Fibroblast of lung (primary cell): ENCODE measurements around the gene DEFB125. TPM values are rescaled to one million over a fixed set of nuclear protein-coding genes. Genes with fewer than 3 reads are reported as not detected.

Source experiments
- DNase-seq, 2 donors: peaks; one replicate each; pipeline versions ENCODE4 v3.0.0 to v3.0.0-alpha.2; 2010; ENCODE audit warnings: low read depth in 2 of 2
- H2AFZ ChIP-seq: 2 replicates; pipeline ENCODE4 v1.5.1; 2012; ENCODE audit warnings: low read length, control low read depth, inconsistent platforms
- H3K27ac ChIP-seq: 2 replicates; pipeline ENCODE4 v1.5.1; 2011; ENCODE audit warnings: low read length, control low read depth; ENCODE audit not compliant: insufficient read depth
- H3K27me3 ChIP-seq: 2 replicates; pipeline ENCODE4 v1.5.1; 2011; ENCODE audit warnings: mild to moderate bottlenecking, low read length; ENCODE audit not compliant: control insufficient read depth, insufficient read depth
- H3K36me3 ChIP-seq: 2 replicates; pipeline ENCODE4 v1.5.1; 2011; ENCODE audit warnings: low read length; ENCODE audit not compliant: control insufficient read depth, insufficient read depth
- H3K4me1 ChIP-seq: 2 replicates; pipeline ENCODE4 v1.5.1; 2011; ENCODE audit warnings: low read length; ENCODE audit not compliant: control insufficient read depth, insufficient read depth; ENCODE audit errors: extremely low read depth
- H3K4me2 ChIP-seq: 2 replicates; pipeline ENCODE4 v1.5.1; 2011; ENCODE audit warnings: low read length, control low read depth; ENCODE audit not compliant: insufficient read depth; ENCODE audit errors: extremely low read depth
- H3K4me3 ChIP-seq, 4 experiments: fragments of 200-600 bp in 1 of 4; sonication (generic) in 1 of 4; replicated peaks in 1 of 4; 2 replicates each; pipeline ENCODE4 v1.5.1; 2011 to 2016; ENCODE audit warnings: low read length in 4 of 4, low read depth in 3 of 4, mild to moderate bottlenecking in 3 of 4, control low read depth in 2 of 4, inconsistent platforms in 1 of 4, mixed read lengths in 1 of 4; ENCODE audit not compliant: insufficient read depth in 1 of 4; ENCODE audit errors: control extremely low read depth in 1 of 4
- H3K79me2 ChIP-seq: 2 replicates; pipeline ENCODE4 v1.5.1; 2012; ENCODE audit warnings: mild to moderate bottlenecking, low read length, inconsistent platforms; ENCODE audit not compliant: control insufficient read depth, insufficient read depth
- H3K9ac ChIP-seq: 2 replicates; pipeline ENCODE4 v1.5.1; 2011; ENCODE audit warnings: mild to moderate bottlenecking, low read length, control low read depth; ENCODE audit not compliant: insufficient read depth
- H3K9me3 ChIP-seq: 2 replicates; pipeline ENCODE4 v1.5.1; 2012; ENCODE audit warnings: low read depth, low read length; ENCODE audit not compliant: control insufficient read depth, insufficient read depth
- H4K20me1 ChIP-seq: 2 replicates; pipeline ENCODE4 v1.5.1; 2011; ENCODE audit warnings: low read length; ENCODE audit not compliant: control insufficient read depth, insufficient read depth; ENCODE audit errors: extremely low read depth
- EZH2 ChIP-seq: IDR thresholded peaks from 2 replicates; pipeline ENCODE4 v1.5.1; 2012; ENCODE audit warnings: low read length, control low read depth, mild to moderate bottlenecking; ENCODE audit errors: missing control alignments
- polyA plus RNA-seq, 2 donors: library from polyadenylated mRNA; depleted of rRNA in 1 of 2; stranded (reverse) in 1 of 2; unstranded in 1 of 2; fragments of >200 nt; gene quantifications; 2 replicates each; pipeline ENCODE4 v1.2.1, GENCODE V29; 2011 to 2012; ENCODE audit warnings: missing spikeins in 1 of 2
- total RNA-seq: library from RNA; depleted of rRNA; stranded (reverse); fragments of >200 nt; gene quantifications from 2 replicates; pipeline ENCODE4 v1.2.1, GENCODE V29; 2014
- TF ChIP-seq, protein P1 (sequence below), 2 donors: IDR thresholded peaks in 1 of 2; conservative IDR thresholded peaks in 1 of 2; 1 replicate in 1 of 2; 2 replicates in 1 of 2; pipeline ENCODE4 v1.5.1; 2011 to 2012; ENCODE audit warnings: low read length in 2 of 2, control low read depth in 1 of 2, inconsistent platforms in 1 of 2, low read depth in 1 of 2, mild to moderate bottlenecking in 1 of 2

The DEFB125 gene
- total and polyA plus RNA-seq, 2 donors (not counting 1 experiment from before 2014, with no cell fraction given), result not detected

GRCh38 chr20:61757-62156 lies 25.7 kb upstream of the DEFB125 start:
- H3K27me3 ChIP-seq, result no peaks in the 10 kb centered on the region

DNA sequence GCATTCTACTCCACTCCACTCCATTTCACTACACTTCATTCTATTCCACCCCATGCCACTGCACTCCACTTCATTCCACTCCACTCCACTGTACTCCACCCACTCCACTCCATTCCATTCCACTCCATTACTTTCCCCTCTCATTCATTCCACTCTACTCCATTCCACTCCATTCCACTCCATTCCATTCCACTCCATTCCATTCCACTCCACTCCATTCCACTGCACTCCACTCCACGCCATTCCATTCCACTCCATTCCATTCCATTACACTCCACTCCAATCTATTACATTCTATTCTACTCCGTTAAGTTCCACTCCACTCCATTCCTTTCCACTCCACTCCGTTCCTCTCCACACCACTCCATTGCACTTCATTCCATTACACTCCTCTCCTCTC lies 25.0 kb upstream of the DEFB125 start:
- Histone ChIP-seq H3K36me3 (no peaks in the 10 kb centered on the region), H3K9me3 (no peaks in the 10 kb centered on the region), H3K4me1 (no peaks in the 10 kb centered on the region)

More at GRCh38 chr20:61757-62156, 25.7 kb upstream of the DEFB125 start:
- DNase-seq, result peak in 1 of 2 donors; percentile 0
- H3K4me1 ChIP-seq, result no peaks in the 10 kb centered on the region
- H3K27ac ChIP-seq, result no peak overlapping the region
- no peaks in the 10 kb centered on the region for H4K20me1 ChIP-seq
- no peak overlapping the region for H2AFZ ChIP-seq
- no peaks in the 10 kb centered on the region for H3K36me3 ChIP-seq
- no peak for TF ChIP-seq EZH2
- no peak overlapping the region for H3K4me3 ChIP-seq
- H3K4me2 ChIP-seq, result no peak overlapping the region
- H3K9me3 ChIP-seq, result no peaks in the 10 kb centered on the region
- no peak overlapping the region for H3K9ac ChIP-seq
- no peaks in the 10 kb centered on the region for H3K79me2 ChIP-seq

GRCh38 chr20:64026-64603 lies 23.4 kb upstream of the DEFB125 start:
- Histone ChIP-seq H3K4me1 (no peaks in the 10 kb centered on the region), H3K9me3 (no peaks in the 10 kb centered on the region), H3K9ac (no peak overlapping the region)

More for the DNA sequence above, 25.0 kb upstream of the DEFB125 start:
- H3K9ac ChIP-seq, result no peak overlapping the region
- no peak overlapping the region for H3K27ac ChIP-seq
- no peak for TF ChIP-seq EZH2
- TF ChIP-seq, protein P1, sequence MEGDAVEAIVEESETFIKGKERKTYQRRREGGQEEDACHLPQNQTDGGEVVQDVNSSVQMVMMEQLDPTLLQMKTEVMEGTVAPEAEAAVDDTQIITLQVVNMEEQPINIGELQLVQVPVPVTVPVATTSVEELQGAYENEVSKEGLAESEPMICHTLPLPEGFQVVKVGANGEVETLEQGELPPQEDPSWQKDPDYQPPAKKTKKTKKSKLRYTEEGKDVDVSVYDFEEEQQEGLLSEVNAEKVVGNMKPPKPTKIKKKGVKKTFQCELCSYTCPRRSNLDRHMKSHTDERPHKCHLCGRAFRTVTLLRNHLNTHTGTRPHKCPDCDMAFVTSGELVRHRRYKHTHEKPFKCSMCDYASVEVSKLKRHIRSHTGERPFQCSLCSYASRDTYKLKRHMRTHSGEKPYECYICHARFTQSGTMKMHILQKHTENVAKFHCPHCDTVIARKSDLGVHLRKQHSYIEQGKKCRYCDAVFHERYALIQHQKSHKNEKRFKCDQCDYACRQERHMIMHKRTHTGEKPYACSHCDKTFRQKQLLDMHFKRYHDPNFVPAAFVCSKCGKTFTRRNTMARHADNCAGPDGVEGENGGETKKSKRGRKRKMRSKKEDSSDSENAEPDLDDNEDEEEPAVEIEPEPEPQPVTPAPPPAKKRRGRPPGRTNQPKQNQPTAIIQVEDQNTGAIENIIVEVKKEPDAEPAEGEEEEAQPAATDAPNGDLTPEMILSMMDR (conservative IDR thresholded peaks at IDR 0.05 in 1 of 2, IDR thresholded peaks at IDR 0.05 in 1 of 2; ENCODE audit: low read depth in 1 of 2, low read length in 2 of 2), result no peak
- no peaks in the 10 kb centered on the region for H3K79me2 ChIP-seq
- no peak overlapping the region for H3K4me2 ChIP-seq
- H2AFZ ChIP-seq, result no peak overlapping the region
- H3K4me3 ChIP-seq, result no peak overlapping the region
- H4K20me1 ChIP-seq, result no peaks in the 10 kb centered on the region
- no peaks in the 10 kb centered on the region for H3K27me3 ChIP-seq
- no peak for DNase-seq

More at GRCh38 chr20:64026-64603, 23.4 kb upstream of the DEFB125 start:
- no peak for TF ChIP-seq EZH2
- TF ChIP-seq, protein P1 (conservative IDR thresholded peaks at IDR 0.05 in 1 of 2, IDR thresholded peaks at IDR 0.05 in 1 of 2; ENCODE audit: low read depth in 1 of 2, low read length in 2 of 2), result no peak
- no peak overlapping the region for H3K4me3 ChIP-seq
- no peaks in the 10 kb centered on the region for H3K79me2 ChIP-seq
- DNase-seq, result no peak
- H3K36me3 ChIP-seq, result no peaks in the 10 kb centered on the region
- H3K27me3 ChIP-seq, result no peaks in the 10 kb centered on the region
- H3K4me2 ChIP-seq, result no peak overlapping the region
- no peak overlapping the region for H3K27ac ChIP-seq
- H4K20me1 ChIP-seq, result no peaks in the 10 kb centered on the region
- no peak overlapping the region for H2AFZ ChIP-seq
